ENCODE data around the gene UNC13C. TPM values are rescaled to one million over a fixed set of nuclear protein-coding genes. Genes with fewer than 3 reads are reported as not detected.
A peak's percentile ranks its signal among the peaks of the same experiment; 100 is the strongest.

The UNC13C gene
- total and polyA plus RNA-seq, 5 experiments from 2014 or later = not detected

- POLR2A ChIA-PET = no interaction called here
- peaks cover 1 to 19% (median 11%) of the 10 kb centered on the region in 5 donors for H3K27me3 Mint-ChIP-seq
- H3K9me3 Mint-ChIP-seq = peaks cover 0 to 26% (median 9%) of the 10 kb centered on the region in 9 donors
- no peak overlapping the region for H3K27ac Mint-ChIP-seq
- no peak overlapping the region for H3K4me3 Mint-ChIP-seq
- H3K36me3 Mint-ChIP-seq = no peaks in the 10 kb centered on the region
- no peaks in the 10 kb centered on the region for H3K4me1 Mint-ChIP-seq
- DNase-seq = no peak
- ATAC-seq = no peak
Observed at GRCh38 chr15:54481819-54482218, 503.6 kb downstream of the UNC13C start.

GRCh38 chr15:54482251-54482650 lies 504.0 kb downstream of the UNC13C start:
- POLR2A ChIA-PET = no interaction called here
- no peaks in the 10 kb centered on the region for H3K36me3 Mint-ChIP-seq
- DNase-seq = no peak

GRCh38 chr15:54500330-54500729 lies 522.1 kb downstream of the UNC13C start:
- no peak overlapping the region for H3K27ac Mint-ChIP-seq
- no peak overlapping the region for H3K4me3 Mint-ChIP-seq
- H3K4me1 Mint-ChIP-seq = no peaks in the 10 kb centered on the region
- peaks cover 0 to 9% (median 2%) of the 10 kb centered on the region in 5 donors for H3K27me3 Mint-ChIP-seq
- H3K9me3 Mint-ChIP-seq = peaks cover 0 to 3% (median 0%) of the 10 kb centered on the region in 9 donors
- no peaks in the 10 kb centered on the region for H3K36me3 Mint-ChIP-seq
- ATAC-seq (no peak), DNase-seq (no peak)
- POLR2A ChIA-PET = no interaction called here

More at GRCh38 chr15:54482251-54482650, 504.0 kb downstream of the UNC13C start:
- H3K9me3 Mint-ChIP-seq = peaks cover 0 to 26% (median 9%) of the 10 kb centered on the region in 9 donors
- H3K27ac Mint-ChIP-seq = no peak overlapping the region
- H3K27me3 Mint-ChIP-seq = peaks cover 1 to 19% (median 11%) of the 10 kb centered on the region in 5 donors
- ATAC-seq = no peak
- H3K4me1 Mint-ChIP-seq = no peaks in the 10 kb centered on the region
- no peak overlapping the region for H3K4me3 Mint-ChIP-seq

GRCh38 chr15:54502416-54503075 lies 524.3 kb downstream of the UNC13C start:
- no peaks in the 10 kb centered on the region for H3K4me1 Mint-ChIP-seq
- no peak overlapping the region for H3K27ac Mint-ChIP-seq
- H3K27me3 Mint-ChIP-seq = peaks cover 0 to 7% (median 0%) of the 10 kb centered on the region in 5 donors
- H3K9me3 Mint-ChIP-seq = peaks cover 0 to 3% (median 0%) of the 10 kb centered on the region in 9 donors
- no peaks in the 10 kb centered on the region for H3K36me3 Mint-ChIP-seq
- ATAC-seq = no peak
- no peak overlapping the region for H3K4me3 Mint-ChIP-seq
- no peak for DNase-seq
- POLR2A ChIA-PET = no interaction called here

- no peaks in the 10 kb centered on the region for H3K4me1 Mint-ChIP-seq
- H3K27me3 Mint-ChIP-seq = peaks cover 0 to 4% (median 0%) of the 10 kb centered on the region in 5 donors
- no peak overlapping the region for H3K4me3 Mint-ChIP-seq
- ATAC-seq (no peak), DNase-seq (no peak)
- H3K36me3 Mint-ChIP-seq = no peaks in the 10 kb centered on the region
- peaks cover 0 to under 1% (median 0%) of the 10 kb centered on the region in 9 donors for H3K9me3 Mint-ChIP-seq
- no peak overlapping the region for H3K27ac Mint-ChIP-seq
- POLR2A ChIA-PET = no interaction called here
Observed at GRCh38 chr15:54504695-54505094, 526.5 kb downstream of the UNC13C start.

- Mint-ChIP-seq H3K4me1 (no peaks in the 10 kb centered on the region), H3K27me3 (peaks cover 0 to 4% (median 0%) of the 10 kb centered on the region in 5 donors), H3K27ac (no peak overlapping the region), H3K9me3 (no peaks in the 10 kb centered on the region), H3K36me3 (no peaks in the 10 kb centered on the region), H3K4me3 (no peak overlapping the region)
- DNase-seq (no peak), ATAC-seq (no peak)
- POLR2A ChIA-PET = no interaction called here
Observed at GRCh38 chr15:54506977-54507524, 528.8 kb downstream of the UNC13C start.

GRCh38 chr15:54514601-54515000 lies 536.4 kb downstream of the UNC13C start:
- no peak overlapping the region for H3K4me3 Mint-ChIP-seq
- no peaks in the 10 kb centered on the region for H3K36me3 Mint-ChIP-seq
- POLR2A ChIA-PET = no interaction called here
- H3K27me3 Mint-ChIP-seq = peaks cover 0 to 3% (median 0%) of the 10 kb centered on the region in 5 donors
- H3K9me3 Mint-ChIP-seq = no peaks in the 10 kb centered on the region
- no peak overlapping the region for H3K27ac Mint-ChIP-seq
- DNase-seq = no peak
- H3K4me1 Mint-ChIP-seq = peaks cover 3 to 13% (median 10%) of the 10 kb centered on the region in 4 donors
- ATAC-seq = no peak

GRCh38 chr15:54515664-54516582 lies 537.7 kb downstream of the UNC13C start:
- Mint-ChIP-seq H3K36me3 (no peaks in the 10 kb centered on the region), H3K4me3 (no peak overlapping the region)
- ATAC-seq = no peak

GRCh38 chr15:54517366-54517765 lies 539.1 kb downstream of the UNC13C start:
- POLR2A ChIA-PET = no interaction called here
- H3K4me3 Mint-ChIP-seq = no peak overlapping the region
- peaks cover 13 to 31% (median 26%) of the 10 kb centered on the region in 4 donors for H3K4me1 Mint-ChIP-seq
- DNase-seq (no peak), ATAC-seq (no peak)
- H3K27me3 Mint-ChIP-seq = peaks cover 0 to 2% (median 0%) of the 10 kb centered on the region in 5 donors
- H3K27ac Mint-ChIP-seq = no peak overlapping the region
- H3K9me3 Mint-ChIP-seq = no peaks in the 10 kb centered on the region
- no peaks in the 10 kb centered on the region for H3K36me3 Mint-ChIP-seq

More at GRCh38 chr15:54515664-54516582, 537.7 kb downstream of the UNC13C start:
- H3K27ac Mint-ChIP-seq = no peak overlapping the region
- H3K4me1 Mint-ChIP-seq = peaks cover 13 to 25% (median 23%) of the 10 kb centered on the region in 4 donors
- POLR2A ChIA-PET = no interaction called here
- no peak for DNase-seq
- no peaks in the 10 kb centered on the region for H3K9me3 Mint-ChIP-seq
- H3K27me3 Mint-ChIP-seq = peaks cover 0 to 2% (median 0%) of the 10 kb centered on the region in 5 donors

- H3K4me3 Mint-ChIP-seq = peak overlapping the region in 2 of 10 donors; percentile 47 to 73
- no peaks in the 10 kb centered on the region for H3K36me3 Mint-ChIP-seq
- no peak overlapping the region for H3K27ac Mint-ChIP-seq
- DNase-seq = no peak
- H3K27me3 Mint-ChIP-seq = peaks cover 0 to 2% (median 0%) of the 10 kb centered on the region in 5 donors
- H3K9me3 Mint-ChIP-seq = no peaks in the 10 kb centered on the region
- ATAC-seq = no peak
- POLR2A ChIA-PET = no interaction called here
- peaks cover 13 to 31% (median 26%) of the 10 kb centered on the region in 4 donors for H3K4me1 Mint-ChIP-seq
Observed at GRCh38 chr15:54518156-54518882, 540.1 kb downstream of the UNC13C start.

- peaks cover 0 to 2% (median 0%) of the 10 kb centered on the region in 5 donors for H3K27me3 Mint-ChIP-seq
- ATAC-seq (peak in 1 of 2 donors; percentile 77), DNase-seq (peak in 2 of 10 donors; percentile 4 to 23)
- no peaks in the 10 kb centered on the region for H3K36me3 Mint-ChIP-seq
- H3K4me1 Mint-ChIP-seq = peaks cover 13 to 31% (median 26%) of the 10 kb centered on the region in 4 donors
- peak overlapping the region; percentile 3 to 78 (median 68) for H3K4me3 Mint-ChIP-seq
- POLR2A ChIA-PET = no interaction called here
- H3K27ac Mint-ChIP-seq = peak overlapping the region in 7 of 10 donors; percentile 10 to 60 (median 34)
- no peaks in the 10 kb centered on the region for H3K9me3 Mint-ChIP-seq
Observed at GRCh38 chr15:54519577-54519976, 541.3 kb downstream of the UNC13C start.

- peak overlapping the region in 2 of 10 donors; percentile 32 to 34 for H3K27ac Mint-ChIP-seq
Observed at GRCh38 chr15:54520616-54521015, 542.4 kb downstream of the UNC13C start.

More at GRCh38 chr15:54520616-54521015, 542.4 kb downstream of the UNC13C start:
- no peaks in the 10 kb centered on the region for H3K27me3 Mint-ChIP-seq
- no peak for ATAC-seq
- peak overlapping the region in 1 of 10 donors; percentile 4 for H3K4me3 Mint-ChIP-seq
- no peaks in the 10 kb centered on the region for H3K9me3 Mint-ChIP-seq
- DNase-seq = no peak
- no peaks in the 10 kb centered on the region for H3K36me3 Mint-ChIP-seq
- POLR2A ChIA-PET = no interaction called here
- H3K4me1 Mint-ChIP-seq = peaks cover 13 to 31% (median 26%) of the 10 kb centered on the region in 4 donors
